DMS 273 (cell line): ENCODE measurements around the gene FNTB.
A peak's percentile ranks its signal among the peaks of the same experiment; 100 is the strongest.
"Not testable (repeated sequence)": the region's sequence is repeated elsewhere in the genome, so short reads cannot be mapped to it uniquely, and the experiment has no call there.

Source experiments
- DNase-seq: peaks from one replicate; lab custom pipeline; 2025; ENCODE audit not compliant: unreplicated experiment; lab: John Stamatoyannopoulos, UW

The FNTB gene

GRCh38 chr14:65011538-65011937 lies 24.8 kb downstream of the FNTB start:
- no peak for DNase-seq

- DNase-seq: no peak
Measured at GRCh38 chr14:65012353-65012752, 25.7 kb downstream of the FNTB start.

- no peak for DNase-seq
Measured at GRCh38 chr14:65015391-65015790, 28.7 kb downstream of the FNTB start.

- no peak for DNase-seq
Measured at GRCh38 chr14:65016471-65016870, 29.8 kb downstream of the FNTB start.

- peak; percentile 55 for DNase-seq
Measured at GRCh38 chr14:65019944-65020566, 33.4 kb downstream of the FNTB start.

GRCh38 chr14:65024957-65025356 lies 38.3 kb downstream of the FNTB start:
- no peak for DNase-seq

- DNase-seq: no peak
Measured at GRCh38 chr14:65025818-65026217, 39.1 kb downstream of the FNTB start.

GRCh38 chr14:65026526-65026925 lies 39.8 kb downstream of the FNTB start:
- no peak for DNase-seq

GRCh38 chr14:65027127-65027799 lies 40.6 kb downstream of the FNTB start:
- DNase-seq: no peak

GRCh38 chr14:65028937-65029336 lies 42.2 kb downstream of the FNTB start:
- no peak for DNase-seq

- DNase-seq: not testable (repeated sequence)
Measured at GRCh38 chr14:65031321-65031720, 44.6 kb downstream of the FNTB start.

- no peak for DNase-seq
Measured at GRCh38 chr14:65032319-65032718, 45.6 kb downstream of the FNTB start.

GRCh38 chr14:65033181-65033580 lies 46.5 kb downstream of the FNTB start:
- no peak for DNase-seq

GRCh38 chr14:65034021-65034420 lies 47.3 kb downstream of the FNTB start:
- DNase-seq: peak; percentile 10

GRCh38 chr14:65035049-65035448 lies 48.4 kb downstream of the FNTB start:
- DNase-seq: peak; percentile 60

- DNase-seq: no peak
Measured at GRCh38 chr14:65038966-65039365, 52.3 kb downstream of the FNTB start.

- no peak for DNase-seq
Measured at GRCh38 chr14:65040666-65041433, 54.2 kb downstream of the FNTB start.

- no peak for DNase-seq
Measured at GRCh38 chr14:65041434-65041915, 54.8 kb downstream of the FNTB start.

- DNase-seq: no peak
Measured at GRCh38 chr14:65042296-65042695, 55.6 kb downstream of the FNTB start.

GRCh38 chr14:65042731-65043372 lies 56.2 kb downstream of the FNTB start:
- no peak for DNase-seq

GRCh38 chr14:65043893-65044595 lies 57.3 kb downstream of the FNTB start:
- DNase-seq: no peak
